Suppressor macrophage treated with lipopolysaccharide for 4 hours (primary cell): Measurements from ENCODE around the gene CYB5RL.
"Not testable (repeated sequence)": the region's sequence is repeated elsewhere in the genome, so short reads cannot be mapped to it uniquely, and the experiment has no call there.

Experiments
- DNase-seq: peaks from one replicate; pipeline ENCODE4 v3.0.0-alpha.2; 2020

CYB5RL gene

DNA sequence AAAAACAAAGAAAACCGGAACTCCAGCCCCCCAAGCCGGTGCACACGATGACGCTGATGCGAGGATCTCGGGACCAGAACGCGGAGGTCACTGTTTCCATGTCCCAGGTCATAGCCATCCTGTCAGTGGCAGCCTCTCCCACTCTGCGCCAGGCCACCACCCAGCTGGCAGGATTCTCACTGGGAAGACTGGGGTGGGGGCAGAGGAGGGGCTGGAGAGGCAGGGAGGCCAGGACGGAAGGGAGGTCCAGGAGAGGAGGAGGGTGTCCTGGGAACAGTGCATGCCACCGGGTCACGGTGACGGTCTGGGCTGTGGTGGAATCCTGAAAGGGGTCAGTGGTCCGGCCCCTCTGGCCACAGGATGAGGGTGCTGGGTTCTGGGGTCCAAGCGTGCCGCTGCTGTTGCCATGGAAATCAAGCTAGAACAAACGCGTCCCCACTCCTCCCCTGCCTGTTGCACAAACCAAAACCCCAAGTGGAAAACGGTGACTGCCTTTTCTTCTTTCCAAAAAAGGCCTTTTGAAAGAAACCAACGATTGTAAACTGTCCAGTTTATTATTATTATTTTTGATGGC, 26.2 kb upstream of the CYB5RL start:
- no peak for DNase-seq

DNA sequence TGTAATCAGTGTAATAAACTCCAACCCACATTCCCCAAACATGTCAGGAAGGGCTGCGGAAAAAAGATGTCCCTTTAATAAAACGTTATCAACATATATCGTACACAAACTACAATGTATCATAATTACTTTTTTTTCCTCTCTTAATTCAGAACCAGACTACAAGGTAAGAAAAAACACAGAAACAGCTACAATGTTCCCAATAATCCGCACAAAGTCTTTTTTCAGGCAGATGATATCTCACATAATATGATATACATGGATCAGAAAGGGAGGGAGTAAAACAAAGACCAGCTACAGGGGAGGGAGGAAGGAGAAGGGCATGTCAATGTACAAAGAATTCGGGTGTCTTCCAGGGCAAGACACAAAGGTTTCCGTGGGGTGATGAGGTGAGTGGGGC, 25.5 kb upstream of the CYB5RL start:
- DNase-seq, result no peak

DNA sequence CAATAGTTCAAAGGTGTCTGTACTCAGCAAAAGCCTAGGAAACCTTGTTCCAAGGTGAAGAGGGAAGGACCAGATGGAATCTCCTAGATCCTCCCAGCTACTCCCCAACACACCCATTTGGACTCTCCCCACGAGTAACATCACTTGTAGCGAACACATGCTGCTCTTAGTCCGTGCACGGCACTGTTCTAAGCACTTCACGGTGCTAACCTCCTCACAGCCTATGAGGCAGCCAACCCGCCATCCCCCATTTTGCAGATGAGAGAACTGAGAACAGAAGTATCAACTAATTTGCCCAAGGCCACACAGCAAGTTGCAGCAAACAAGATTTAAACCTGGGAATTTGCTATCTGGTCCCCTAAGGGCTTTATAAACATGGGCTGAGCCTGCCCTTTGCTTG, 24.4 kb upstream of the CYB5RL start:
- no peak for DNase-seq

DNA sequence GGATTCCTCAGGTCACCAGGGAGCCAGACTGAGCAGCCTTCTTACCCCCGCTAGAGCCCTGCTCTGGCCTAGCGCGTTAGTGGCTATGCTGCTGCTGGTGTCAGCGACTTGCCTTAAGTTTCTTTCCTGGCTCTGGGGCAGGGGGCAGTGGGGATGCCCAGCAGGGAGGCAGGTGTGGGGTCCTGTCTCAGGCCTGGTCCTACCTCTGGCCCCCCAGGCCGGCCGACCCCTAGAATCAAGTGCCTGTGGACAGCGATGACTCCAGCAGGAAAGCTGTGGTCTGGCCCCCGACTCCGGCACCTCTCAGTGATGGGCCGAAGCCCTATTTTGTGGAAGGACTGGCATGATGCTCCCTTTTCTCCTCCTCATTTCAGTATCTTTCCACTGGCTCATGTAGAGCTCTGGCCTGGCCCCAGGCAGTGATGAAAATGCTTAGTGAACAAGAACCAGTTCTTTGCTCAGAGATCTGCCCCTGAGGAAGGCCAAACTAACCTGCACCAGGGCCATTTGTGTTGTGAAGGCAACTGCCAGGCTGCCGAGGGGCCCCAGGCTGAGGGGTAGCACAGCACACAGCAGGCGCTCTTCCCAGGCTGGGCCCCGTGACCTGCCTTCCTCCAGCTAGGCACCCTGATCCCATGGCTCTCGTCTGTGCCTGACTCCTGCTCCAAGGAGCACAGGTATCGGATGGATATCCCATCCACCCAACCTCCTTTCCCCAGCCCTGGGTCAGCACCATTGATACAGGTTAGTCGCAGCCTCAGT, 23.8 kb upstream of the CYB5RL start:
- DNase-seq, result no peak

- DNase-seq, result no peak
Observed at GRCh38 chr1:54222711-54223110, 22.9 kb upstream of the CYB5RL start.

GRCh38 chr1:54221867-54222484, 22.1 kb upstream of the CYB5RL start:
- DNase-seq, result no peak

- DNase-seq, result no peak
Observed at GRCh38 chr1:54221113-54221834, 21.4 kb upstream of the CYB5RL start.

DNA sequence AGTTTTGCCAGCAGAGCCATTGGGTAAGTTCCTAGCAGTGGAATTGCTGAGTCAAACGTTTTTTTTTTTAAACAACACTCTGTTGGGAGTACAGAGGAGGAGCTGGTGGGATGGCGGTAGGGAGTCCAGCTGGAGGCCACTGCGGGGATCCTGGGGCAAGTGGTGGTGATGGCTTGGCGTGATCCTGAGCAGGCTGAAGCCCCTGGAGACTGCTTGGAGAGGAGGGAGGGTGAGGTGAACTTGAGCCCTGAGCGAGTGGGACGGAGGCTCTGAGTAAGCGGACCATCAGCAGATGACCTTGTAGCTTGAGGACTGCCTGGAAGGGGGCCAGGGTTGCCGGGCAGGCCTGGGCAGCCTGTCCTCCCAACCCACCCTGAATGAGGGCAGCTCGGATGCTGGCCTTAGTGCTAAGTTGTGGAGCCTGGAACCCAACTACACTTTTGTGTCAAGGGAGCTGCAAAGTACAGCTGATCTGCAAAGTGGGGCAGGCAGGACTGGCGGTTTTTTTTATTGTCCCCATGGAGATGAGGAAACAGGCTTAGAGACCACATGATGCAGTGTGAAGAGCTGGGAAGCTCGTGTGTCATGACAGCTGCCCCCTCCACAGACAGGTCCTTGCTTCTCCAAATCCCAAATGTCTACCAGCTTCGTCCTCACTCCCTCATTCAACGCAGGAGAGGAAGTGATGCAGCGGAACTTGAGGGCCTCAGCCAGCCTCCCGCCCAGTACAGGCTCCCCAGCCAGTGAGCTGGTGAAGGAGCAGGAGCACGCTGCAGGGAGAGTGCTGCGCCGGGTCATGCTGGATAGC, 20.4 kb upstream of the CYB5RL start:
- peak; percentile 87 for DNase-seq

DNA sequence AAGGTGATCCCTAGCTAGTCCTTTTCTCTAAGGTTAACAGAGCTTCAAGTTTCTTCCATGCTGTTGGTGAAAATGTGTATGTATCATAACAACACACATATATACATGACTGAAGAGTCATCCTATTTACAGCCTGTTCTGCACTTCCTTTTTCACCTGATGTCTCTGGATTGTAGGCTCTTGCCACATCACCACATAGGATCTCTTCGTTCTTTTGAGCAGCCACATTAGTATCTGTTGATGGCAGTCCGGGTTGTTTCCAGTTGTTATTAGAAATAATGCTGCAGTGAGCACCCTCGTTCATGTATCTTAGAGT, 19.8 kb upstream of the CYB5RL start:
- DNase-seq, result no peak

DNA sequence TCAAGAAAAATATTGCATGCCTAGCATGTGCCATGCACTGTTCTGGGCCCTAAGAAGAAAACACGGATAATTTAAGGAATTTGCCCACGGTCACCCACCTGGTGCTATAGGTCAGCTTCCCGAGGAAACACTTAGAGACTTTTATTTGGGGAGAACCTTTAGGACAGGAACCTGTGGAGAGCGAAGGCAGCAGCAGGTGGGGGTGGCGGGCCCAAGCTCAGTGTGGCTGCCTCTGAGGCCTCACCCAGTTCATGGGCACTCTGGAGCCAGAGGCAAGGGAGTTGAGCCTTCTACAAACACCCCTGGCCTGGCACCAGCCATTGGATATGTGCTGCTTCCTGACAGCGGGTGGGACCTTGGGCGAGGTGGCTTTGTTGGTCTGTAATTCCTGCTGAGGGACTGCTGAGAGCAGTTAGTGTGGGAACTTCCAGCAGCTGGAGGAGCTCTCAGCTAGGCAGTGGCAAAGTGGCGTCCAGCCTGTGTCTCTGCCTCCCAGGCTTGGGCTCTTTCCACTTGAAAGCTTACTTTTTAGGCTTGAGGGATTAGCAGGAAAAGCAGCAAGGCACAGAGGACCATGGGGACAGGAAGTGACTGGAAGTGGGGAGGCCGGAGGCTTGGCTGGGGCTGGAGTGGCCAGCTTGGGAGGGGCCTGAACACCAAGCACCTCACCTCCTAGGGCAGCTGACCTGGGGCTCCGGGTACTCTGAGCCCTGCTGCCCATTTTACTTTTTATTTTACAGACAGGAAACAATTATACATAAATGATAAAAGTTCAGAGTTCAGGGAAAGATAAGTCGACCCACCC, 19.3 kb upstream of the CYB5RL start:
- DNase-seq, result no peak

- DNase-seq, result no peak
Observed at GRCh38 chr1:54215523-54215922, 15.7 kb upstream of the CYB5RL start.

GRCh38 chr1:54212872-54213271, 13.0 kb upstream of the CYB5RL start:
- DNase-seq, result no peak

DNA sequence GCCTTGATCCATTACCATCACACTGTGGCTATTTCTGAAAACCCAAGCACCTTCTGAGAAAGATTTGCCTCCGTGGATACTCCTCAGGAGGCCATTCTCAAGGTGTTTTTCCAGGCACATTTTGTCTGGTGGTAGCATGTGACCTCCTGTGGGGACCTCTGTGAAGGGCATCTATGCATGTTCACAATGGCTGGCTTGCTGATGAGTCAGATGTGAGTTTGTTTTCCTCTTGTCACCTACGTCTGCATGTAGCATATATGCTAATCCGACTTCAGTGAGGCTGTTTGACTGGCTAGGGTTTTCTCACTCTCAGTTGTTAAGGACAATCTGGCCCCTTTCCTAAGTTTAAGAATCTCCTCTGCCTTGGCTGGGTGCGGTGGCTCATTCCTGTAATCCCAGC, 8.1 kb upstream of the CYB5RL start:
- DNase-seq, result not testable (repeated sequence)

DNA sequence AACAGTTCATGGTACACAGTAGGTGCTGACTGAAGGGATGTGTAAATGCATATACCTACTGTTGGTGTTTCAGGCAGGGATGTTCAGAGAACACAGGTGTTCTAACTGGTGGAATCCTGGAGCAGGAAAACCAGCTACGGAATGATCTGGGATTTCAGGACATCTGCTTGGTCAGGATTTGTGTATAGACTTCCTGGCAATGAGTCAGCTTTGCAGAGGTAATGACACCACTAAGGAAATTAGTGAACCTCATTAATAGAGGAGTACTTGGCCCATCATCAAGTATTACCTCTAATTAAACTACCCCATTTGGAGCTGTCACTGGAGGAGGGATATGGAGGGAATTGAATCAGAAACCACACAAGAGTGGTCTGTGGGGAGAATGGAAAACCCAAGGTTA, 7.5 kb upstream of the CYB5RL start:
- DNase-seq, result no peak

- no peak for DNase-seq
Observed at GRCh38 chr1:54204199-54204598, 4.4 kb upstream of the CYB5RL start.

GRCh38 chr1:54200519-54200997, 728 bp upstream of the CYB5RL start:
- no peak for DNase-seq

- peak; percentile 19 for DNase-seq
Observed at GRCh38 chr1:54199151-54199764, 572 bp downstream of the CYB5RL start.

DNA sequence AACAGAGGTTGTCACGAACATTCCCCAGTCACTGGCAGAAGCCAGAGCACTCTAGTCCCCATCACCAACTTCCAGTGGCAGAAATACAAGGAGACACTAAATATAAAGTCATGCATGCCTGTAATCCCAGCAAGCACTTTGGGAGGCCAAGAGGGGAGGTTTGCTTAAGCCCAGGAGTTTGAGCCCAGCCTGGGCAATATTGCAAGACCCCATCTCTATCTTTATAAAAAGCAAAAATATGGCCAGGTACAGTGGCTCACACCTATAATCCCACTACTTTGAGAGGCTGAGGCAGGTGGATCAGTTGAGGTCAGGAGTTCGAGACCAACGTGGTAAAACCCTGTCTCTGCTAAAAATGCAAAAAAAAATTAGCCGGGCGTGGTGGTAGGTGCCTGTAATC, 6.4 kb downstream of the CYB5RL start:
- DNase-seq, result no peak

- no peak for DNase-seq
Observed at GRCh38 chr1:54191525-54191924, 8.3 kb downstream of the CYB5RL start.

DNA sequence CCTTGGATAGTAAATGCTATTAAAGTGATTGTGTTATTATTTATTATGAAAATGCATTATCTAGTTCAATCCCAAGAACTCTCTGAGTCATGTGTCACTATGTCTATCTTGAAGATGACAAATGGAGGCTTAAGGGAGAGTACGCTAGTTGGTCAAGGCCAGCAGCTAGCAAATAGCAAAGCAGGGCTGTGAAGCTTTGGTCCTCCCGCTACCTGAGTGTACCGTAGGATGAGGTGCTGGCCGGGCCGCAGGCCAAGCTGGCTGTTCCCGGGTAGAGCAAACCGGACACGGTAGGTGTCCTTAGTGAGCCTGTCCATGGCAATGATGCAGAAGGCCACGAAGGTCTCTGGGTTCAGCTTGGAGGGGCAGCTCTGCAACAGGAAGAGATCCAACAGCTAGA, 9.3 kb downstream of the CYB5RL start:
- DNase-seq, result no peak

DNA sequence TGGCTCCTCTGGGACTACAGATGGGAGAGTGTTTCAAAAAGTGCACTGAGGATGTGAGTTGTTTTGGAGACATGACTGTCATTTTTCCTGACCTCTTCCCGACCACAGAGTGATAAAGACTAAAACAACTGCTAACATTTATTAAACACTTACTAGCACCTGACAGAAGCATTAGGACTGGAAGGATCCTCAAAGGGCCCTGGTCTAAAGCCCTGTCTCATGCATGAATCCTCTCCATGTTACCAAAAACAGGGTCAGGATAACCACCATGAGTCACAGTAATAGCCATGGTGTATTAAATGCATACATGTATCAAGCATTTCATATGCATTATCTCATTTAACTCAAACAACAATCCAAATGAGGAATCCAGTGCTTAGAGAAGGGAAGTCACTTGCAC, 11.5 kb downstream of the CYB5RL start:
- no peak for DNase-seq

DNA sequence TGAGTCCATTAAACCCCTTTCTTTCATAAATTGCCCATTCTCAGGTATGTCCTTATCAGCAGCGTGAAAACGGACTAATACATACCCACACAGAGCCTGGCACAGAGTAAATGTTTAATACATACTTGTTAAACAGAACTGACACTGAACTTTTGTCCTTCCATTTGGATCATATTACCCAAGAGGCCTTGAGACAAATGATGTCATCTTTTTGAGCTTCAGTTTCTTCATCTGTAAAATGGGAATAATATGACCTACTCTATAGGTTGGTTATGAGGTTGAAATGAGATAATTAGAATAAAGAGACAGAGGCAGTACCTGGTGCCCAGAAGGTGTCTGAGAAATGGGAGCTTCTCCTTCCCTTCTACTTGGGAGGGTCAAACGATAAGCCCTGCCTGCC, 13.8 kb downstream of the CYB5RL start:
- no peak for DNase-seq
